NCI-H1417 (cell line): ENCODE measurements around the gene HMGXB3.

ENCODE experiments used
- DNase-seq, 3 experiments: peaks; one replicate each; lab custom pipeline; 2025; lab: John Stamatoyannopoulos, UW

The HMGXB3 gene

GRCh38 chr5:149982505-149982904 lies 18.0 kb upstream of the HMGXB3 start:
- DNase-seq, result no peak

GRCh38 chr5:149988126-149988525 lies 12.4 kb upstream of the HMGXB3 start:
- DNase-seq, result no peak

GRCh38 chr5:149990518-149991376 lies 9.8 kb upstream of the HMGXB3 start:
- DNase-seq, result peak; percentile 38 to 80 (median 79)

- no peak for DNase-seq
These were observed 7.1 kb upstream of the HMGXB3 start for GRCh38 chr5:149993471-149993870.

- DNase-seq, result no peak
These were observed 4.9 kb upstream of the HMGXB3 start for GRCh38 chr5:149995385-149996204.

- DNase-seq, result no peak
These were observed 4.2 kb upstream of the HMGXB3 start for GRCh38 chr5:149996205-149996890.

- DNase-seq, result no peak
These were observed 2.3 kb upstream of the HMGXB3 start for GRCh38 chr5:149998281-149998680.

- DNase-seq, result no peak
These were observed 1.2 kb upstream of the HMGXB3 start for GRCh38 chr5:149999359-149999758.

GRCh38 chr5:149999866-150000255 lies 678 bp upstream of the HMGXB3 start:
- no peak for DNase-seq

GRCh38 chr5:150000990-150001659 lies 586 bp downstream of the HMGXB3 start:
- peak in 2 of 3 experiments; percentile 22 to 30 for DNase-seq

- peak in 2 of 3 experiments; percentile 24 to 47 for DNase-seq
These were observed 1.3 kb downstream of the HMGXB3 start for GRCh38 chr5:150001660-150002486.

- DNase-seq, result no peak
These were observed 5.8 kb downstream of the HMGXB3 start for GRCh38 chr5:150006318-150006717.

GRCh38 chr5:150007050-150007449 lies 6.5 kb downstream of the HMGXB3 start:
- DNase-seq, result no peak

- no peak for DNase-seq
These were observed 9.3 kb downstream of the HMGXB3 start for GRCh38 chr5:150009671-150010387.

GRCh38 chr5:150013931-150014330 lies 13.4 kb downstream of the HMGXB3 start:
- no peak for DNase-seq

GRCh38 chr5:150014456-150014855 lies 13.9 kb downstream of the HMGXB3 start:
- DNase-seq, result no peak

- DNase-seq, result no peak
These were observed 14.9 kb downstream of the HMGXB3 start for GRCh38 chr5:150015415-150015814.

- no peak for DNase-seq
These were observed 16.0 kb downstream of the HMGXB3 start for GRCh38 chr5:150016537-150016936.

GRCh38 chr5:150017226-150018005 lies 16.9 kb downstream of the HMGXB3 start:
- no peak for DNase-seq
